ENCODE results near the gene IP6K1.

Gene IP6K1

DNA sequence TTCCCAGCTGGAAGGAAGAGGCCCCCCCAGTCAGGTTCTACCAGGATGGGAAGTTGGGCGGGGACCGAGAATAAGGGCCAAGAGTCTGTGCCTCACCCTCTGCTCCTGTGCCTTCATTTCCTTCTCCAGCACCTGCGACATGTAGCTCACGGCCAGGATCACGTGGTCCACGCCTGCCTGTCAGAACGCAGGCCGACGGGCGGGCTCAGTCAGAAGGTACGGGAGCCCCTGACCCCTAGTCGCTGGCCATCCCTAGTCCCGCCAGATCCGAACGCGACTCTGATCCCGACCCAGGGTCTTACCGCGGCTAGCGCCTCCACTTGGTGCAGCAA is 63.1 kb downstream of the IP6K1 start:
- no peak for DNase-seq

- DNase-seq: no peak
Observed at GRCh38 chr3:49722896-49723295, 63.4 kb downstream of the IP6K1 start.

GRCh38 chr3:49721896-49722781 is 64.2 kb downstream of the IP6K1 start:
- DNase-seq: no peak

DNA sequence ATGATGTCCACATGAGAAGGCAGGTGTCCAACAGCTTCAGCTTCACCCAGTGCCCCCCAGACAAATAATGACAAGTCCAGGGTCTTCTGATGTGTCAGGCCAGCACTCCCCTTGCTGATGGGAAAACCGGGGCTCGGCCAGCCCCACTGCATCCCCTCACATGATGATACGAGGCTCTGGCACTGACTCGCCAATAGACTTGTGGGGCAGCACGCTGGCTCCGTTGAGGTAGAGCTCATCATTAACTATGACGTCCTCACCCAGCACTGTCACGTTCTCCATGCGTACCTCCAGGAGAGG is 64.8 kb downstream of the IP6K1 start:
- no peak for DNase-seq

DNA sequence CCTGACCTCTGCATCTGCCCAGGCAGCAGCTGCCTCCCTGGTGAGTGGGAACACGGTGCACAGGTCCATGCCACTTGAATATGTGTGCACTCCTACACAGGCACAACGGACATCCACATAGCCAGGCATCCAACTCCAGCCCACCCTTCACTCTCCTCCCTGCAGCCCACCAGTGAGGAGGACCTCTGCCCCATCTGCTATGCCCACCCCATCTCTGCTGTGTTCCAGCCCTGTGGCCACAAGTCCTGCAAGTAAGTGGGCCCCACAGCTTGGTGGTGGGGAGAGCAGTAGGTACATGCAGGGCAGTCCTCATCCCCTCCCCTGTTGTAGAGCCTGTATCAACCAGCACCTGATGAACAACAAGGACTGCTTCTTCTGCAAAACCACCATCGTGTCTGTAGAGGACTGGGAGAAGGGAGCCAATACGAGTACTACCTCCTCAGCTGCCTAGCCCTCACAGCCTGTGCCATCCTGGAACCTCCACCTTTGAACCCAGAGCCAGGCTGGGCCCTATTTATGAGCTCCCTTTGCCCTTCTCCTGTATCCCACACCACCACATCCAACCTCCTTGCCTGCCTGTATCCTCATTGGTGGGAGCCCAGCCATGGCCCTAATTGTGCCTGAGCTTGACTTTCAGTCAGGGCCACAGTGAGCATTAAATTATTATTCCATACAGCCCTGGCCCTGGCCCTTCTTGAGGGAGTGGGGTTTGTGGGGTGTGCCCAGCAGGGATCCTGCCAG is 65.3 kb downstream of the IP6K1 start:
- no peak for DNase-seq

- DNase-seq: peak; percentile 94
Observed at GRCh38 chr3:49719214-49719884, 67.0 kb downstream of the IP6K1 start, which contains the start of gene AMIGO3. AMIGO3 (minus strand) TSS chr3:49719684; CDS start chr3:49719465, 219 bp downstream.

- DNase-seq: no peak
Observed at GRCh38 chr3:49718858-49719213, 67.5 kb downstream of the IP6K1 start.

- no peak for DNase-seq
Observed at GRCh38 chr3:49717959-49718857, 68.1 kb downstream of the IP6K1 start.

DNA sequence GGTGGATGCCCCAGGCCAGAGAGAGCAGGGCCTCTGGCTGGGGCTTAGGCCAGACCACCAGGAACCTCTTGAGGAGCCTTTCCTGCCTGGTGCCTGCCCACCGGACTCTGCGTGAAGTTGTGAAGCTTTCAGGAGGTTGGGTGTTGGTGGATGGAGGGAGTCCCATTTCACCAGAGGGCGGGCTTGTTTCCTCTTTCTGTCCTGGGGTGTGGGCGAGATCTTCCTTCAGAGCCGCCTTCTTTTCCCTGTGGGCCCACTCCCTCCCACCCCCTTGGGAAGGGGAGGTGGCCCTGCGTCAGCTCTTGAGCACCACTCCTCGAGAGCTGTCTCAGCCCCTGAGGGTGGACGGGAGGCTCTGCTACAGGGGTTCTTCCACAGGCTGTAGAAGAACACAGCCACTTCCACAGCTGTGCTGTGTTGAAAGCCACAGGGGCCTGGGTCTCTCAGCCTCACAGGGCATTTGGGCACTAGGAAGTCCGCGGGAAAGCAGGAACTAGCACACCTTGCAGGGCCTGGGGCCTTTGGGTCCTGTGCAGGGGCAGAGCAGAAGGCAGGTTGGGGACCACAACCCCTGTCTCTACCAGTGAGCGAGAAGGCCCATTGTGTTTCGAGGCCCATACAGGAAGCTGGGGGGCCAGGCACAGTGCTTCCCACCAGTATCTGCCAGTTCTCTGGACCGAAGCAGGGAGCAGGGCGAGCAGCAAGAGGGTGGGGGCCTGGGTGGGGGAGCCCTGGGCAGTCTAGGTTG is 69.0 kb downstream of the IP6K1 start:
- no peak for DNase-seq

DNA sequence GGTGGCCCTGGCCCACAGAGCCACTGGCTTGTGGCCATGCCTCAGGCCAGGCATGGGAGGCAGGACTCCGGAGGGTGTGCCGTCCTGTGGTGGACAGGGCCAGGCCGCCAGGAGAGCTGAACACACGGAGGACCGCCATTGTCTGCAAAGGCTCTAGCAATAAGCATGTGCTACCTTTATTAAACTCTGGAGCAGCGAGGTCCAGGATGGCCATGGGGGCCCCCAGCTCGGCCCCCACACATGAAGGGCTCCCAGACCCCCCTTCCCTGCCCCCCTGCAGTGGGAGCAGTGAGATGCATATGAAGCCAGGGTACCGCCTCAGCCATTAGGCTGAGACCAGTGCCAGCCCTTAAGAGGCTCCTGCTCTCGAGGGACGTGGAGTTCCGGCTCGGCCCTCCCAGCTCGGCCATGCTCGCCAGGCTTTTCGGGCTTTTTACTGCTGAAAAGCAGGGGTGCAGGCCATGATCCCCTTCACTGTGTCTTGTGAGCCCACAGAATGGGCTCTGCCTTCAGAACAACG is 69.6 kb downstream of the IP6K1 start:
- no peak for DNase-seq

DNA sequence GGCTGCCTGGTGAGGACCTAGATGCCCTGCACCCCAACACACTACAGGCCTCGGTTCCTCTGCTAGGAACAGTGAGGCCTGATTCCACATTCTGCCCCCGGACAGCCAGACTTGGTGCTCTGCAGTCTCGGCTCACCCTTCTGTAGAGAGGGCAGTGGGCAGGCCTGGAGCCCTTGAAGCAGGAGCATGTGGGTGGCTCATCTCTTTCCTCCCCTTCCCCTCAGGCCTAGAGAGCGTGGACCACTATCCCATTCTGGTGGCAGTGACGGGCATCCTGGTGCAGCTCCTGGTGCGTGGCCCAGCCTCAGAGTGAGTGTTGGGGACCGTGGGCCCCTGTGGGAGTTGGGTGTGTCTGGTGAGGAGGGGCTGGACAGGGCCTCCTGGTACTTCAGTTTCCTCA is 70.2 kb downstream of the IP6K1 start:
- DNase-seq: no peak

GRCh38 chr3:49715611-49716121 is 70.7 kb downstream of the IP6K1 start:
- no peak for DNase-seq

- no peak for DNase-seq
Observed at GRCh38 chr3:49714728-49715550, 71.4 kb downstream of the IP6K1 start.

DNA sequence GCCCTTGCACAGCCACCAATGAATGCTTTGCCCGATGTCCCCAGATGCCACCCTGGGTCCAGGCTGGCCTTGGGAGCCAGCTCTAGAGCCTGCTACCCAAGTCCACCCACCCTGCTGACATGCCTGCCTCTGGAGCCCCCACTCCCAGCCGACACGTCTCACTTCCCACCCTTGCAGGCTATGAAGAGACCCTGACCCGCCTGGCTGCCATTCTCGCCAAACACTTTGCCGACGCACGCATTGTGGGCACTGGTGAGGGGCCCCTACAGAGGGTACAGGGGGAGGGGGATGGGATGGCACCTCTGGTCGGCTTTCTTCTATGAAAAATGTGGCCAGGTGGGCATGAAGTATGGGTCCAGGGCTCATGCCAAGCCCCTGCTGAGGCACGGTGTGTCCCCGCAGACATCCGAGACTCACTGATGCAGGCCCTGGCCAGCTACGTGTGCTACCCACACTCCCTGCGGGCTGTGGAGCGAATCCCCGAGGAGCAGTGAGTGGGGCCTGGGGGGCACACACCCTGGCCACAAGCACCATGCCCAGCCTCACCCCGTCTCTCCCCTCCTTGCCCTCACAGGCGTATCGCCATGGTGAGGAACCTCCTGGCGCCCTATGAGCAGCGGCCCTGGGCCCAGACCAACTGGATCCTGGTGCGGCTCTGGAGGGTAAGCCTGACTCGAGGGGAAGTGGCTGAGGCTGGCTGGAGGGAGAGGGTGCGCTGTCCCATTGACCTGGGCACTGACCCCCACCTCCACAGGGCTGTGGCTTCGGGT is 72.8 kb downstream of the IP6K1 start:
- DNase-seq: no peak

- no peak for DNase-seq
Observed at GRCh38 chr3:49712631-49713317, 73.6 kb downstream of the IP6K1 start.

GRCh38 chr3:49712166-49712565 is 74.2 kb downstream of the IP6K1 start:
- DNase-seq: no peak

- no peak for DNase-seq
Observed at GRCh38 chr3:49711489-49711888, 74.9 kb downstream of the IP6K1 start.

DNA sequence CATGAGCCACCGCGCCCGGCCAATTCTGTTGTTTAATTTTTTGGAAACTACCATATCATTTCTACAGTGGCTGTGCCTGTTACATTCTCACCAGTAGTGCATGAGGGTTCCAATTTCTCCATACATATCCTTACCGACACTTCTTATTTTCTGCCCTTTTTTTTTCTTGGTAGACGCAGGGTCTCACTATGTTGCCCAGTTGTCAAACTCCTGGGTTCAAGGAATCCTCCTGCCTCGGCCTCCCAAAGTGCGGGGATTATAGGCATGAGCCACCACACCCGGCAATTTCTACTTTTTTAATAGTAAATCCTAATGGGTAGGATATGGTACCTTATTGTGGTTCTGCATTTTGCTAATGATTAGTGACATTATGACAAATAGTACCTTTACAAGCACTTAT is 76.5 kb downstream of the IP6K1 start:
- no peak for DNase-seq

GRCh38 chr3:49707113-49707480 is 79.2 kb downstream of the IP6K1 start:
- no peak for DNase-seq

Measured in right forelimb (tissue), 1 donor.